ENCODE results near the gene GNG12. TPM values are rescaled to one million over a fixed set of nuclear protein-coding genes. Genes with fewer than 3 reads are reported as not detected.

The GNG12 gene
- total and polyA plus RNA-seq, 9 of the 15 experiments (the other 6 are each of a cell fraction or from before 2014, with no cell fraction given): 2.6 to 6.0 (median 4.1) TPM

DNA sequence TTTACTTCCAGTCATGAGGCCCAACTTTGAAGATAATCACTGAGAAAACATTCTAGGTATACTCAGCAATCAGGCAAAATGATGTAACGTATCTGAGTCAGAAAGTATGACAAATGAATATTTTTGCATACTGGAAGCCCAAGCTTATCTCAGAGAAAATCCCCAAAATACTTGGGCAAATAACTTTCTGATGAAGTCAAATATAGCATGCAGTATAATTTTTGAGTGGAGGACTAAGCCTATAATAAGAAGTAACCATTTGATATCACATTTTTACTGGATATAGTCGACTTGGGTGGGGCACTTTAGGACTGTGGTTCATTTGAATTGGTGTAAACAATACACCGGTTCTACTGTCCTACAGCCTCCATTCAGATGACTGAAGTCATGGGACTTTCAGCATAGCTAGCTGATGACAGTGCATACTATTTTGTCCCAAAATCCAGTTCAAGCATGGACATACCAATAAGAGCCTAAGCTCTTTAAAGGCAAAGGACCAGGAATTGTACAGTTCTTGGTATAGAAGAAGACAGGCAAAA lies 150.5 kb downstream of the GNG12 start (continued):
- TF ChIP-seq MED1 (CRISPR knock-in tag; IDR thresholded peaks at IDR 0.05; ENCODE audit: borderline replicate concordance) (no peak), TAF1 (IDR thresholded peaks at IDR 0.05; ENCODE audit: control insufficient read depth, extremely low read depth, insufficient read depth, low read length, severe bottlenecking) (no peak), KAT2B (IDR thresholded peaks at IDR 0.05; ENCODE audit: low read depth, low read length) (no peak), FOXK1 (CRISPR knock-in tag; IDR thresholded peaks at IDR 0.05; ENCODE audit: borderline replicate concordance) (no peak), TEAD2 (tag; IDR thresholded peaks at IDR 0.05) (no peak), ATF7 (IDR thresholded peaks at IDR 0.05) (peak; percentile 94), ZNF830 (CRISPR knock-in tag; IDR thresholded peaks at IDR 0.05) (no peak), NRF1 (conservative IDR thresholded peaks at IDR 0.05 in 1 of 2, IDR thresholded peaks at IDR 0.05 in 1 of 2) (no peak), ZNF354B (CRISPR knock-in tag; IDR thresholded peaks at IDR 0.05) (no peak), NFRKB (IDR thresholded peaks at IDR 0.05; ENCODE audit: low read depth) (no peak), BRD9 (IDR thresholded peaks at IDR 0.05; ENCODE audit: low read depth, partially characterized antibody) (peak; percentile 64), TAL1 (IDR thresholded peaks at IDR 0.05) (no peak), HDAC3 (IDR thresholded peaks at IDR 0.05; ENCODE audit: borderline replicate concordance, partially characterized antibody) (no peak), NFYB (IDR thresholded peaks at IDR 0.05; ENCODE audit: extremely low read depth, insufficient read length) (no peak), HDGF (IDR thresholded peaks at IDR 0.05) (no peak), CBFA2T2 (conservative IDR thresholded peaks at IDR 0.05) (no peak), ZFP36 (IDR thresholded peaks at IDR 0.05; ENCODE audit: low read depth, low read length, partially characterized antibody) (no peak), TRIM24 (IDR thresholded peaks at IDR 0.05) (peak; percentile 60 to 68), WHSC1 (IDR thresholded peaks at IDR 0.05; ENCODE audit: low read length) (no peak)
- TF ChIP-seq, protein P1, sequence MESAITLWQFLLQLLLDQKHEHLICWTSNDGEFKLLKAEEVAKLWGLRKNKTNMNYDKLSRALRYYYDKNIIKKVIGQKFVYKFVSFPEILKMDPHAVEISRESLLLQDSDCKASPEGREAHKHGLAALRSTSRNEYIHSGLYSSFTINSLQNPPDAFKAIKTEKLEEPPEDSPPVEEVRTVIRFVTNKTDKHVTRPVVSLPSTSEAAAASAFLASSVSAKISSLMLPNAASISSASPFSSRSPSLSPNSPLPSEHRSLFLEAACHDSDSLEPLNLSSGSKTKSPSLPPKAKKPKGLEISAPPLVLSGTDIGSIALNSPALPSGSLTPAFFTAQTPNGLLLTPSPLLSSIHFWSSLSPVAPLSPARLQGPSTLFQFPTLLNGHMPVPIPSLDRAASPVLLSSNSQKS (CRISPR knock-in tag; IDR thresholded peaks at IDR 0.05): no peak
- TF ChIP-seq, protein P2, sequence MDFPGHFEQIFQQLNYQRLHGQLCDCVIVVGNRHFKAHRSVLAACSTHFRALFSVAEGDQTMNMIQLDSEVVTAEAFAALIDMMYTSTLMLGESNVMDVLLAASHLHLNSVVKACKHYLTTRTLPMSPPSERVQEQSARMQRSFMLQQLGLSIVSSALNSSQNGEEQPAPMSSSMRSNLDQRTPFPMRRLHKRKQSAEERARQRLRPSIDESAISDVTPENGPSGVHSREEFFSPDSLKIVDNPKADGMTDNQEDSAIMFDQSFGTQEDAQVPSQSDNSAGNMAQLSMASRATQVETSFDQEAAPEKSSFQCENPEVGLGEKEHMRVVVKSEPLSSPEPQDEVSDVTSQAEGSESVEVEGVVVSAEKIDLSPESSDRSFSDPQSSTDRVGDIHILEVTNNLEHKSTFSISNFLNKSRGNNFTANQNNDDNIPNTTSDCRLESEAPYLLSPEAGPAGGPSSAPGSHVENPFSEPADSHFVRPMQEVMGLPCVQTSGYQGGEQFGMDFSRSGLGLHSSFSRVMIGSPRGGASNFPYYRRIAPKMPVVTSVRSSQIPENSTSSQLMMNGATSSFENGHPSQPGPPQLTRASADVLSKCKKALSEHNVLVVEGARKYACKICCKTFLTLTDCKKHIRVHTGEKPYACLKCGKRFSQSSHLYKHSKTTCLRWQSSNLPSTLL (IDR thresholded peaks at IDR 0.05): no peak
- TF ChIP-seq, protein P3, sequence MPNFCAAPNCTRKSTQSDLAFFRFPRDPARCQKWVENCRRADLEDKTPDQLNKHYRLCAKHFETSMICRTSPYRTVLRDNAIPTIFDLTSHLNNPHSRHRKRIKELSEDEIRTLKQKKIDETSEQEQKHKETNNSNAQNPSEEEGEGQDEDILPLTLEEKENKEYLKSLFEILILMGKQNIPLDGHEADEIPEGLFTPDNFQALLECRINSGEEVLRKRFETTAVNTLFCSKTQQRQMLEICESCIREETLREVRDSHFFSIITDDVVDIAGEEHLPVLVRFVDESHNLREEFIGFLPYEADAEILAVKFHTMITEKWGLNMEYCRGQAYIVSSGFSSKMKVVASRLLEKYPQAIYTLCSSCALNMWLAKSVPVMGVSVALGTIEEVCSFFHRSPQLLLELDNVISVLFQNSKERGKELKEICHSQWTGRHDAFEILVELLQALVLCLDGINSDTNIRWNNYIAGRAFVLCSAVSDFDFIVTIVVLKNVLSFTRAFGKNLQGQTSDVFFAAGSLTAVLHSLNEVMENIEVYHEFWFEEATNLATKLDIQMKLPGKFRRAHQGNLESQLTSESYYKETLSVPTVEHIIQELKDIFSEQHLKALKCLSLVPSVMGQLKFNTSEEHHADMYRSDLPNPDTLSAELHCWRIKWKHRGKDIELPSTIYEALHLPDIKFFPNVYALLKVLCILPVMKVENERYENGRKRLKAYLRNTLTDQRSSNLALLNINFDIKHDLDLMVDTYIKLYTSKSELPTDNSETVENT (CRISPR knock-in tag; IDR thresholded peaks at IDR 0.05): no peak
- TF ChIP-seq, protein P4, sequence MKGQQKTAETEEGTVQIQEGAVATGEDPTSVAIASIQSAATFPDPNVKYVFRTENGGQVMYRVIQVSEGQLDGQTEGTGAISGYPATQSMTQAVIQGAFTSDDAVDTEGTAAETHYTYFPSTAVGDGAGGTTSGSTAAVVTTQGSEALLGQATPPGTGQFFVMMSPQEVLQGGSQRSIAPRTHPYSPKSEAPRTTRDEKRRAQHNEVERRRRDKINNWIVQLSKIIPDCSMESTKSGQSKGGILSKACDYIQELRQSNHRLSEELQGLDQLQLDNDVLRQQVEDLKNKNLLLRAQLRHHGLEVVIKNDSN (CRISPR knock-in tag; IDR thresholded peaks at IDR 0.05): no peak

All from K562 (cell line).